IMR-90 (cell line): ENCODE data around the gene TOMM6. TPM values are rescaled to one million over a fixed set of nuclear protein-coding genes. Genes with fewer than 3 reads are reported as not detected.

Source experiments
- ATAC-seq: fragments of 200-7000 bp; cut with Tn5 transposase; 2 replicates; pipeline ENCODE4 v1.9.1; 2020; ENCODE audit warnings: low read depth, mild to moderate bottlenecking, moderate library complexity
- BruUV-seq: library from RNA; stranded (reverse); fragments of 400-500 nt; replicated peaks from 2 replicates; lab custom pipeline; 2021; lab: Mats Ljungman, UMichigan
- CTCF ChIA-PET: fragments of 300-600 bp; formaldehyde crosslinking; extraction: SDS; loops from one replicate; lab custom pipeline; 2021; ENCODE audit warnings: antibody characterized with exemption; lab: Yijun Ruan, JAX
- POLR2A ChIA-PET: fragments of 300-600 bp; sonication (Branson Sonifier 250); formaldehyde crosslinking; loops from one replicate; lab custom pipeline; 2022; ENCODE audit warnings: antibody characterized with exemption; ENCODE audit not compliant: unreplicated experiment; lab: Charles Lee
- DNase-seq: peaks from one replicate; pipeline ENCODE4 v3.0.0; 2013
- H2AFZ ChIP-seq: replicated peaks from 2 replicates; pipeline ENCODE3; 2013; ENCODE audit warnings: low read length, mild to moderate bottlenecking; ENCODE audit not compliant: poor library complexity
- H2AK5ac ChIP-seq: 2 replicates; pipeline ENCODE4 v1.6.1; 2013; ENCODE audit warnings: low read depth, low read length, inconsistent platforms
- H2AK9ac ChIP-seq: replicated peaks from 2 replicates; pipeline ENCODE3; 2013; ENCODE audit warnings: mild to moderate bottlenecking, low read depth, low read length, moderate library complexity; ENCODE audit not compliant: poor library complexity
- H2BK120ac ChIP-seq: 2 replicates; pipeline ENCODE4 v1.6.1; 2013; ENCODE audit warnings: low read depth, low read length, inconsistent platforms
- H2BK15ac ChIP-seq: 3 replicates; pipeline ENCODE4 v1.6.1; 2013; ENCODE audit warnings: low read depth, low read length, inconsistent platforms
- H2BK20ac ChIP-seq: 2 replicates; pipeline ENCODE4 v1.6.1; 2013; ENCODE audit warnings: low read depth, mild to moderate bottlenecking, inconsistent platforms, low read length, moderate library complexity
- H2BK5ac ChIP-seq: 2 replicates; pipeline ENCODE4 v1.6.1; 2013; ENCODE audit warnings: mild to moderate bottlenecking, low read depth, low read length, inconsistent platforms; ENCODE audit not compliant: poor library complexity, severe bottlenecking
- H3K14ac ChIP-seq: replicated peaks from 2 replicates; pipeline ENCODE4 v1.6.1; 2013; ENCODE audit warnings: low read depth, low read length, inconsistent platforms
- H3K18ac ChIP-seq: 2 replicates; pipeline ENCODE4 v1.6.1; 2013; ENCODE audit warnings: low read depth, low read length, control low read depth
- H3K23ac ChIP-seq: 2 replicates; pipeline ENCODE4 v1.6.1; 2013; ENCODE audit warnings: low read depth, low read length, inconsistent platforms
- H3K27ac ChIP-seq: 2 replicates; pipeline ENCODE4 v1.5.1; 2013; ENCODE audit warnings: mild to moderate bottlenecking, control low read depth, low read length; ENCODE audit not compliant: insufficient read depth
- H3K27me3 ChIP-seq: 2 replicates; pipeline ENCODE4 v1.6.1; 2013; ENCODE audit warnings: low read length; ENCODE audit not compliant: control insufficient read depth, insufficient read depth
- H3K36me3 ChIP-seq: 2 replicates; pipeline ENCODE4 v1.6.1; 2013; ENCODE audit warnings: low read length, mixed read lengths; ENCODE audit not compliant: control insufficient read depth, insufficient read depth
- H3K4ac ChIP-seq: 2 replicates; pipeline ENCODE4 v1.6.1; 2013; ENCODE audit warnings: low read depth, low read length, inconsistent platforms
- H3K4me1 ChIP-seq: 2 replicates; pipeline ENCODE4 v1.6.1; 2013; ENCODE audit warnings: low read length, mixed read lengths; ENCODE audit not compliant: control insufficient read depth, insufficient read depth
- H3K4me2 ChIP-seq: 2 replicates; pipeline ENCODE4 v1.6.1; 2013; ENCODE audit warnings: low read depth, mild to moderate bottlenecking, control low read depth, low read length, moderate library complexity
- H3K4me3 ChIP-seq: 2 replicates; pipeline ENCODE4 v1.5.1; 2013; ENCODE audit warnings: low read depth, mild to moderate bottlenecking, control low read depth, low read length, moderate library complexity; ENCODE audit not compliant: insufficient read depth
- H3K56ac ChIP-seq: 2 replicates; pipeline ENCODE4 v1.6.1; 2013; ENCODE audit warnings: low read length, inconsistent platforms; ENCODE audit not compliant: insufficient read depth; ENCODE audit errors: extremely low read depth
- H3K79me1 ChIP-seq, 2 experiments: 2 replicates each; pipeline ENCODE4 v1.6.1; 2013; ENCODE audit warnings: low read length in 2 of 2, inconsistent platforms in 1 of 2, low read depth in 1 of 2
- H3K9ac ChIP-seq: 2 replicates; pipeline ENCODE4 v1.6.1; 2013; ENCODE audit warnings: low read depth, low read length, control low read depth
- H3K9me1 ChIP-seq: 2 replicates; pipeline ENCODE4 v1.6.1; 2013; ENCODE audit warnings: low read length, inconsistent platforms; ENCODE audit not compliant: insufficient read depth
- H3K9me3 ChIP-seq: 2 replicates; pipeline ENCODE4 v1.6.1; 2013; ENCODE audit warnings: low read length; ENCODE audit not compliant: control insufficient read depth, insufficient read depth
- H4K20me1 ChIP-seq: 2 replicates; pipeline ENCODE4 v1.6.1; 2013; ENCODE audit warnings: low read length, inconsistent platforms; ENCODE audit not compliant: insufficient read depth
- H4K5ac ChIP-seq: 2 replicates; pipeline ENCODE4 v1.6.1; 2013; ENCODE audit warnings: mild to moderate bottlenecking, low read depth, low read length, control low read depth
- H4K8ac ChIP-seq, 2 experiments: 2 replicates each; pipeline ENCODE4 v1.6.1; 2013; ENCODE audit warnings: low read depth in 2 of 2, low read length in 2 of 2, control low read depth in 1 of 2, inconsistent platforms in 1 of 2
- H4K91ac ChIP-seq: 2 replicates; pipeline ENCODE4 v1.6.1; 2013; ENCODE audit warnings: low read depth, low read length, inconsistent platforms; ENCODE audit not compliant: insufficient read depth
- BHLHE40 ChIP-seq: fragments of 150-350 bp; IDR thresholded peaks from 2 replicates; pipeline ENCODE4 v1.6.1; 2016; ENCODE audit warnings: mild to moderate bottlenecking, low read depth, low read length
- CHD1 ChIP-seq: IDR thresholded peaks from 2 replicates; pipeline ENCODE4 v1.6.1; 2012; ENCODE audit warnings: low read depth, low read length, improper control_type of control experiment
- CTCF ChIP-seq: conservative IDR thresholded peaks from 2 replicates; pipeline ENCODE4 v1.5.1; 2012; ENCODE audit warnings: mild to moderate bottlenecking, low read depth, low read length, improper control_type of control experiment
- MAFK ChIP-seq: IDR thresholded peaks from 2 replicates; pipeline ENCODE4 v1.6.1; 2012; ENCODE audit warnings: low read depth, low read length, improper control_type of control experiment
- RCOR1 ChIP-seq: IDR thresholded peaks from 2 replicates; pipeline ENCODE4 v1.6.1; 2012; ENCODE audit warnings: mild to moderate bottlenecking, low read length, improper control_type of control experiment; ENCODE audit not compliant: insufficient replicate concordance
- USF2 ChIP-seq: fragments of 150-350 bp; IDR thresholded peaks from 2 replicates; pipeline ENCODE4 v1.6.1; 2017; ENCODE audit warnings: mild to moderate bottlenecking, antibody characterized with exemption, low read length, low read depth
- WGBS, 2 experiments: methylation state at CpG; one replicate each; pipeline versions ENCODE4 v1.1.5 to v1.1.7; 2013; ENCODE audit warnings: missing lambda C conversion rate in 2 of 2; ENCODE audit not compliant: insufficient read length in 1 of 2; ENCODE audit errors: extremely low coverage in 2 of 2; 5-methylcytosine and 5-hydroxymethylcytosine counted together
- dilution Hi-C: fragments of 300-500 bp; cut with HindIII; formaldehyde crosslinking; loops from one replicate; pipeline ENCODE4 v1.14.3; 2018; ENCODE audit warnings: low sequenced_read_pairs; ENCODE audit not compliant: unreplicated experiment
- in situ Hi-C: fragments of 300-500 bp; cut with MboI; formaldehyde crosslinking; loops from 3 replicates; pipeline ENCODE4 v1.14.3; 2019; ENCODE audit warnings: low sequenced_read_pairs, inconsistent platforms, mixed read lengths
- intact Hi-C: fragments of 100-400 bp; cut with micrococcal nuclease; formaldehyde crosslinking; loops from 2 replicates; pipeline ENCODE4 v1.10.0; 2022
- polyA plus RNA-seq, 3 experiments: library from polyadenylated mRNA; depleted of rRNA; stranded (reverse); fragments of >200 nt; gene quantifications; 2 replicates each; pipeline ENCODE4 v1.2.3, GENCODE V29; 2012; ENCODE audit warnings: low replicate concordance in 1 of 3
- total RNA-seq: library from RNA; depleted of rRNA; stranded (reverse); fragments of >200 nt; gene quantifications from 2 replicates; pipeline ENCODE4 v1.2.3, GENCODE V29; 2012

Gene TOMM6
- total and polyA plus RNA-seq, 2 of the 4 experiments (the other 2 are of a cell fraction): 128 to 227 TPM

GRCh38 chr6:41768545-41769308 is 18.8 kb upstream of the TOMM6 start (continued):
- TF ChIP-seq MAFK: no peak

GRCh38 chr6:41769376-41769775 is 18.1 kb upstream of the TOMM6 start:
- H3K36me3 ChIP-seq: peaks cover 29% of the 10 kb centered on the region
- no peak overlapping the region for H2AK9ac ChIP-seq
- H2AK5ac ChIP-seq: no peak overlapping the region
- no peak overlapping the region for H4K91ac ChIP-seq
- in situ Hi-C loops (no loop called here), intact Hi-C loops (no loop called here), dilution Hi-C loops (no loop called here)
- H3K9me3 ChIP-seq: no peaks in the 10 kb centered on the region
- BruUV-seq: no TSS peak
- H3K4me3 ChIP-seq: no peak overlapping the region
- H2AFZ ChIP-seq: no peak overlapping the region
- no CpG with 5 or more reads among the region's 8 CpGs for WGBS, 2 experiments
- H3K9ac ChIP-seq: no peak overlapping the region
- no peak overlapping the region for H2BK15ac ChIP-seq
- no peak for TF ChIP-seq CHD1
- no peak for TF ChIP-seq USF2
- no peak for TF ChIP-seq BHLHE40
- no peak for TF ChIP-seq CTCF
- TF ChIP-seq RCOR1: no peak
- H3K79me1 ChIP-seq: no peaks in the 10 kb centered on the region
- no peak overlapping the region for H3K18ac ChIP-seq
- H2BK20ac ChIP-seq: no peak overlapping the region
- no peak overlapping the region for H4K5ac ChIP-seq
- ChIA-PET POLR2A (no interaction called here), CTCF (no interaction called here)
- H3K27ac ChIP-seq: no peak overlapping the region
- H3K9me1 ChIP-seq: no peaks in the 10 kb centered on the region
- H3K56ac ChIP-seq: no peak overlapping the region
- no peaks in the 10 kb centered on the region for H3K27me3 ChIP-seq
- H2BK120ac ChIP-seq: no peak overlapping the region
- H4K8ac ChIP-seq: no peak overlapping the region
- no peak overlapping the region for H3K4ac ChIP-seq
- DNase-seq (no peak), ATAC-seq (no peak)
- peaks cover 5% of the 10 kb centered on the region; the same call in 1 of the 2 replicates for H3K4me1 ChIP-seq
- H3K23ac ChIP-seq: no peak overlapping the region
- H4K20me1 ChIP-seq: no peaks in the 10 kb centered on the region
- H3K14ac ChIP-seq: no peak overlapping the region
- H2BK5ac ChIP-seq: no peak overlapping the region
- no peak overlapping the region for H3K4me2 ChIP-seq
